Endothelial cell of umbilical vein (primary cell): ENCODE measurements around the gene SRGAP1. TPM values are rescaled to one million over a fixed set of nuclear protein-coding genes. Genes with fewer than 3 reads are reported as not detected.

Experiments used
- BruUV-seq: library from RNA; stranded (reverse); fragments of 400-500 nt; replicated peaks from 2 replicates; lab custom pipeline; 2021; lab: Mats Ljungman, UMichigan
- CTCF ChIA-PET: fragments of 300-600, 350-600 bp; sonication (Branson Sonifier 250); formaldehyde crosslinking; loops from one replicate; lab custom pipeline; 2021; ENCODE audit warnings: antibody characterized with exemption, inconsistent platforms; lab: Charles Lee
- POLR2A ChIA-PET: fragments of 300-600, 350-600 bp; sonication (Branson Sonifier 250); formaldehyde crosslinking; loops from one replicate; lab custom pipeline; 2021; ENCODE audit warnings: antibody characterized with exemption, inconsistent platforms; lab: Charles Lee
- DNase-seq: peaks from one replicate; pipeline ENCODE4 v3.0.0-alpha.2; 2011; ENCODE audit warnings: low read depth, low spot score
- FAIRE-seq: peaks from 2 replicates; lab custom pipeline; 2011; peaks lifted over from hg19 to GRCh38; lab: Jason Lieb, UNC
- H2AFZ ChIP-seq: 2 replicates; pipeline ENCODE4 v1.6.0; 2012; ENCODE audit warnings: low read depth, low read length, control low read depth, inconsistent platforms
- H3K27ac ChIP-seq: 2 replicates; pipeline ENCODE4 v1.5.1; 2011; ENCODE audit warnings: low read depth, mild to moderate bottlenecking, control low read depth, low read length, moderate library complexity; ENCODE audit not compliant: insufficient read depth
- H3K27me3 ChIP-seq, 2 experiments: 2 replicates each; pipeline versions ENCODE4 v1.6.0 to v1.6.1; 2011; ENCODE audit warnings: low read length in 2 of 2, mixed read lengths in 1 of 2; ENCODE audit not compliant: control insufficient read depth in 2 of 2, insufficient read depth in 2 of 2
- H3K36me3 ChIP-seq, 2 experiments: 2 replicates in 1 of 2; 3 replicates in 1 of 2; pipeline ENCODE4 v1.5.1; 2011; ENCODE audit warnings: low read length in 2 of 2, mild to moderate bottlenecking in 1 of 2, moderate library complexity in 1 of 2; ENCODE audit not compliant: control insufficient read depth in 2 of 2, insufficient read depth in 2 of 2; ENCODE audit errors: extremely low read depth in 1 of 2
- H3K4me1 ChIP-seq: 3 replicates; pipeline ENCODE4 v1.5.1; 2011; ENCODE audit warnings: mild to moderate bottlenecking, low read length; ENCODE audit not compliant: control insufficient read depth, insufficient read depth; ENCODE audit errors: extremely low read depth
- H3K4me2 ChIP-seq: 2 replicates; pipeline ENCODE4 v1.6.1; 2011; ENCODE audit warnings: low read length, control low read depth, mixed read lengths; ENCODE audit not compliant: insufficient read depth
- H3K4me3 ChIP-seq, 3 experiments: fragments of 200-600 bp in 1 of 3; sonication (generic), shearing (Covaris generic) in 1 of 3; replicated peaks in 1 of 3; 2 replicates each; pipeline ENCODE4 v1.5.1; 2011 to 2016; ENCODE audit warnings: control low read depth in 3 of 3, low read length in 3 of 3, mild to moderate bottlenecking in 2 of 3, inconsistent platforms in 1 of 3, low read depth in 1 of 3, moderate library complexity in 1 of 3; ENCODE audit not compliant: insufficient read depth in 1 of 3
- H3K79me2 ChIP-seq: 2 replicates; pipeline ENCODE4 v1.6.0; 2012; ENCODE audit warnings: low read length, inconsistent platforms; ENCODE audit not compliant: control insufficient read depth, insufficient read depth
- H3K9ac ChIP-seq: replicated peaks from 2 replicates; pipeline ENCODE3; 2011; ENCODE audit warnings: low read length, control low read depth; ENCODE audit not compliant: insufficient read depth; ENCODE audit errors: extremely low read depth
- H3K9me1 ChIP-seq: replicated peaks from 3 replicates; pipeline ENCODE4 v1.6.0; 2011; ENCODE audit warnings: mild to moderate bottlenecking, low read length; ENCODE audit not compliant: control insufficient read depth, insufficient read depth; ENCODE audit errors: extremely low read depth
- H3K9me3 ChIP-seq: replicated peaks from 2 replicates; pipeline ENCODE4 v1.5.1; 2012; ENCODE audit warnings: low read length, inconsistent platforms; ENCODE audit not compliant: control insufficient read depth, insufficient read depth
- H4K20me1 ChIP-seq: replicated peaks from 2 replicates; pipeline ENCODE3; 2011; ENCODE audit warnings: mild to moderate bottlenecking, low read length; ENCODE audit not compliant: control insufficient read depth, insufficient read depth; ENCODE audit errors: extremely low read depth
- CTCF ChIP-seq, 2 donors: IDR thresholded peaks; 1 replicate in 1 of 2; 2 replicates in 1 of 2; pipeline ENCODE4 v1.5.1; 2011; ENCODE audit warnings: low read length in 2 of 2, mild to moderate bottlenecking in 2 of 2, moderate library complexity in 2 of 2, control low read depth in 1 of 2, inconsistent platforms in 1 of 2, low read depth in 1 of 2; ENCODE audit not compliant: insufficient read depth in 1 of 2; ENCODE audit errors: extremely low read depth in 1 of 2
- EZH2 ChIP-seq: IDR thresholded peaks from 2 replicates; pipeline ENCODE4 v1.6.1; 2012; ENCODE audit warnings: borderline replicate concordance, low read depth, mild to moderate bottlenecking, moderate library complexity, low read length, inconsistent platforms; ENCODE audit not compliant: severe bottlenecking
- FOS ChIP-seq: IDR thresholded peaks from 2 replicates; pipeline ENCODE4 v1.6.1; 2011; ENCODE audit warnings: mild to moderate bottlenecking, low read length, moderate library complexity, borderline replicate concordance; ENCODE audit not compliant: insufficient read depth
- GATA2 ChIP-seq: IDR thresholded peaks from 2 replicates; pipeline ENCODE4 v1.7.0; 2011; ENCODE audit warnings: low read depth, mild to moderate bottlenecking, moderate library complexity, mixed read lengths, low read length; ENCODE audit not compliant: insufficient read length, insufficient read depth
- JUN ChIP-seq: IDR thresholded peaks from 2 replicates; pipeline ENCODE4 v1.6.1; 2011; ENCODE audit warnings: borderline replicate concordance, low read depth; ENCODE audit not compliant: insufficient read length, insufficient read depth
- MAX ChIP-seq: IDR thresholded peaks from 2 replicates; pipeline ENCODE4 v1.6.1; 2011; ENCODE audit not compliant: insufficient read depth, insufficient read length
- MYC ChIP-seq: IDR thresholded peaks from one replicate; pipeline ENCODE4 v1.6.1; 2011; ENCODE audit warnings: mild to moderate bottlenecking, low read depth, low read length
- POLR2A ChIP-seq: IDR thresholded peaks from 2 replicates; pipeline ENCODE4 v1.6.1; 2012; ENCODE audit warnings: low read depth, mild to moderate bottlenecking, control low read depth, low read length
- POLR2AphosphoS5 ChIP-seq: IDR thresholded peaks from 2 replicates; pipeline ENCODE4 v1.6.1; 2012; ENCODE audit warnings: low read depth, mild to moderate bottlenecking, control low read depth, low read length, moderate library complexity; ENCODE audit not compliant: insufficient read depth
- dilution Hi-C: fragments of 300-500 bp; cut with MboI; formaldehyde crosslinking; loops from one replicate; pipeline ENCODE4 v1.15.0; 2019; ENCODE audit warnings: low sequenced_read_pairs; ENCODE audit not compliant: extremely low pct_ligation_motif_present
- intact Hi-C: fragments of 100-400 bp; cut with micrococcal nuclease; formaldehyde crosslinking; loops from one replicate; pipeline ENCODE4 v1.10.0; 2022
- polyA plus RNA-seq, 4 experiments: library from polyadenylated mRNA; depleted of rRNA in 3 of 4; stranded (reverse) in 3 of 4; unstranded in 1 of 4; fragments of >200 nt; gene quantifications; 2 replicates each; pipeline versions ENCODE4 v1.2.1 to v1.2.3, GENCODE V29; 2011 to 2012; ENCODE audit warnings: missing spikeins in 1 of 4
- total RNA-seq: library from RNA; stranded (reverse); gene quantifications from 2 replicates; pipeline ENCODE4 v1.2.3, GENCODE V29; 2021

The SRGAP1 gene
- total and polyA plus RNA-seq, 2 donors (not counting 3 experiments of a cell fraction or from before 2014, with no cell fraction given): 4.9 to 16.3 TPM

DNA sequence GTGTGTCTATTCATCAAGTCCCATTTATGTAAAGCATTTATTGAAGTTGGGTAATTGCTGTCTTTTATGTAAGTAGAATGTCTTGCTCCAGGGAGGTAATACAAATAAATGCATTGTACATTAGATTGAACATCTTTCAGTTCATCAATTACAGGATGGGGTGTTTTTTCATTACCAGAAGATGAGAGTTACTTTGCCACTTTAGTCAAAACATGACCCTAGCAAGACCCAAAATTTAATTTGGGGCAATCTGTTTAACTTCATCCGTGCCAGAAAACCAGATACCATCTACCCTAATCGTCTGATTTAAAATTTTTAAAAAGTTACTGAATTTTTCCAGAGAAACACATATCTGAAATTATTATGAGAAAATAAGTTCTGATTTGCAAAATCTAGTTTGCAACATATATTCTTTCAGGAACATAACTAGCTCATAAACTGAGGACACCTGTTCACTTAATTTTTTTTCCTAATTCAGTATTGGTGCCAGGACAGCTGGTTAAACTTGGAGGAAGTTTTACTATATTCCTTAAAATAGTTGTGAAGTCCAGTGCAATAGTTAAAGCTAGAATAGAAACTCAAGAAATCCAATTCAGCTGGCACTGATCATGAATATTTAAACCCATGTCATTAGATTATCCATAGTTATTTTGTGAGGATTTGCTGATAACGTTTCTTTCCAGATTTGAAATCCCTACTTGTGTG lies 114.5 kb downstream of the SRGAP1 start:
- Histone ChIP-seq H3K36me3 (no peaks in the 10 kb centered on the region), H3K9me3 (no peaks in the 10 kb centered on the region), H3K79me2 (no peaks in the 10 kb centered on the region), H3K9ac (no peak overlapping the region), H3K27me3 (no peaks in the 10 kb centered on the region), H2AFZ (no peak overlapping the region), H3K4me1 (no peaks in the 10 kb centered on the region), H3K9me1 (no peaks in the 10 kb centered on the region), H3K4me2 (no peak overlapping the region), H3K27ac (no peak overlapping the region), H4K20me1 (no peaks in the 10 kb centered on the region), H3K4me3 (no peak overlapping the region)
- ChIA-PET POLR2A (interaction anchor here (0.5 kb wide), 1 partner anchor 45 kb away, joined by 5 read pairs; no protein-coding TSS in a partner anchor), CTCF (interaction anchor here (1.7 kb wide), 1 partner anchor 114 kb away, joined by 3 read pairs; no protein-coding TSS in a partner anchor)
- BruUV-seq: no TSS peak
- no peak for TF ChIP-seq FOS
- TF ChIP-seq JUN: no peak
- TF ChIP-seq POLR2A: no peak
- no peak for TF ChIP-seq GATA2
- TF ChIP-seq EZH2: no peak
- no peak for TF ChIP-seq CTCF (IDR thresholded peaks at IDR 0.05; ENCODE audit: extremely low read depth in 1 of 2, insufficient read depth in 1 of 2, low read depth in 1 of 2, low read length in 2 of 2)
- no peak for TF ChIP-seq MYC
- TF ChIP-seq MAX: no peak
- no peak for TF ChIP-seq POLR2AphosphoS5
- DNase-seq (no peak), FAIRE-seq (no peak)
- dilution Hi-C loops (no loop called here), intact Hi-C loops (no loop called here)
